ENCODE results near the gene KIF18B.

The KIF18B gene

DNA sequence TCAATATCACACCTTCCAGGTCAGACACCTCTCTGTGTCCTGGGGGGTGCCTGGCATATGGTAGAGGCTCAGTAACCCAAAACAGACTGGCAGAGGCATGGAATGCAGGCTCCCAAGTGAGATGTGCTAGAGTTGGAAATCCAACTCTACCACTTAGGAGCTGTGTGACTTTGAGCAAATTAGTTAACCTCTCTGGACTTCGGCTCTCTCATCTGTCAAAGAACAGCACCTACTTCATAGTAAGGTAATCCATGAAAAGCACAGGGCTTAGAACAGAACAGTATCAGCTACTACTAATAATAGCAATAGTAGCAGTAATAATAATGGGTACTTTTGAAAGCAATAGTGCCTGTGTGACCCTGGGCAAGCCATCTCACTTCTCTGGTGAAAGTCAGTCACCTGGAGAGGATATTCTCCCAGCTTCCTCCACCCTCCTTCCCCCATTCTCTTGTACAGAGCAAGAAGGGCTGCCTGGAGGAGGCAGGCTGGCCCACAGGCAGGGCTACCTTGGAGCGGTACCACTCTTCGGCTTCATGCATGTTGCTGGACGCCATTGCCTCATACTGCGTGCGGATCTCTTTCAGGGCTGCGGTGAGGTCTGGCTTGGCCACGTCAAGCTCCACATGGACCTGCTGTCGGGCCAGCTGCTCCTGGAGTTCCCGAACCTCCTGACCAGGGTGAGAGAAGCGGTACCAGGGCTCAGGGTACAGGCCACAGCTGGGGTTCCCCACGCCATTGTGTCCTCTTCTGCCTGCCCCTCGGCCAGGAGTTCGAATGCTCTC is 34.6 kb downstream of the KIF18B start:
- peak in 3 of 42 donors; percentile 4 to 33 (median 13) for DNase-seq
- intact Hi-C loops (cut with DNase I): loop anchor here (5.0 kb wide), 1 partner anchor 184 kb away; no protein-coding TSS in a partner anchor

DNA sequence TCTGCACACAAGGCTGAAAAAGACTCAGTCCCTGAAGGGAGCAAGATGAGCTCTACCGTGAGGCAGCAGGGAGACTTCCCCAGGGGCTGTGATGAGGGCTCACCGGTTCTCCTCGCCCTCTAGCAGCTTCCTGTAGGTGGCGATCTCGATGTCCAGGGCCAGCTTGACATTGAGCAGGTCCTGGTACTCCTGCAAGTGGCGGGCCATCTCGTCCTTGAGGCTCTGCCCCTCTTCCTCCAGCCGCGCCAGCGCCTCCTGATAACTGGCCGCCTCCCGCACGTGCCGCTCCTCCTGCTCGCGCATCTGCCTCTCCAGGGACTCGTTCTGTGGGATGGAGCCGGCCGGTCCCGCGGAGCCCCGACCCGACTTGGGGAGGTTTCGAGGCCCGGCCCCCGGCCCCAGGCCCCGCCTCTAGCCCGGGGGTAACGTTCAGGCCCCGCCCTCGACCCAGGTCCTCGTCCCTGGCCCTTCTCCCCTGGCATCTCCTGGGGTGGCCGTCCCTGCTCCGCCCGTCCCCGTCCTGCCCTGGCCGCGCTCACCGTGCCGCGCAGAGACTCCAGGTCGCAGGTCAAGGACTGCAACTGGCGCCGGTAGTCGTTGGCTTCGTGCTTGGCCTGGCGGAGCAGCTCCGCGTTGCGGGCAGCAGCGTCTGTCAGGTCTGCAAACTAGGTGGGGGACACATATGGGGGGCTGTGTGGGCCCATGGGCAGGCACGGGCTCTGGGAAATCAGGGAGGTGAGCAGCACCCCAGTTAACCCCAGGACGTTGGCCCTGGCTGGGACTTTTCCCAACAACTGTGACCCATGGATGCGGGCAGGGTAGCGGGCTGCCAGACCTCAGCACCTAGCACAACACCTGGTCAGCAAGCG is 36.2 kb downstream of the KIF18B start:
- peak in 31 of 42 donors; percentile 29 to 76 (median 47) for DNase-seq
- intact Hi-C loops (cut with DNase I): loop anchor here (5.0 kb wide), 1 partner anchor 186 kb away; no protein-coding TSS in a partner anchor

DNA sequence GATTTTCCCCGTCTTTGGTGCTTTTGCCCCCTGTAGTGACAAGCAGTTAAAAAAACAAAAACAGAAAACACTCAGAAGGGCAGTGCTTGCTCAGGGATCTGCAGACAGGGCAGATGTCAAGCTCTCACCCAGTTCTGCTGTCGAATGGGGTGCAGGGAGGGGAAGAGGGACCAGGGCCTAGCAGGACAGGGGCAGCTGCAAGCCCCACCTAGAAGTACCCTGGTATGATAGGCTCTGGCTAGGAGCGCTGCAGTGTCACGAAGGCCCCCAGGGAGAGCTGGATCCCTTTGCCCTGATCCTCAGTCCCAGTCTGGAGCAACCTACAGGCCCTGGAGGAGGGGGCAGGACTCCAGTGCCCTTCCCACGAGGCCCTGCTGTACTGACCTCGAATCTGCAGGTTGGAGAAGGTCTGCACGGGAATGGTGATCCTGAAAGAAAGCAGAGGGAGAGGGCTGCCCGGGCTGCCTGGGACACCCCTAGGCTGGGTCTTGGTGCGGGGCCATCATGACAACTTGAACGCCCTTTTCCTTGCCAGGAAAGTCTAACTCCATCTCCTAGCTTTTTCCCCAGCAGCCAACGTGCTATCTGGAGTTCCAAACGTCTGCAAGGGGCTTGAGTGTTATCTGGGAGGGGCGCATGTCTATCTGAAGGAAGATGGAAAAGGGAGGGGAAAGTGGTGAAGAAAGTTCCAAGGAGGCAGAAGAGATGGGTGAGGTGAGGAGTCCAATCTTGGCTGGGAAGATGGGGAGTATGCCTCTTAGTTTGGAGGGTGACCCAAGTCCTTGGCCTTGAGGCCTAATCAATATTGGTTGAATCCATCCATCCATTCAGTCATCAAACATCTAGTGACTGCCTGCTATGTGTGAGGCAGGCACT is 37.1 kb downstream of the KIF18B start:
- peak in 1 of 42 donors; percentile 22 for DNase-seq
- intact Hi-C loops (cut with DNase I): loop anchor here (5.0 kb wide), 1 partner anchor 187 kb away; no protein-coding TSS in a partner anchor

- peak in 2 of 42 donors; percentile 14 to 25 for DNase-seq
- intact Hi-C loops (cut with DNase I): loop anchor here (5.0 kb wide), 1 partner anchor 188 kb away; no protein-coding TSS in a partner anchor
Observed at GRCh38 chr17:44909681-44910144, 37.9 kb downstream of the KIF18B start.

- intact Hi-C loops (cut with DNase I): no loop called here
- DNase-seq: peak in 3 of 42 donors; percentile 2 to 30 (median 3)
Observed at GRCh38 chr17:44908761-44909326, 38.7 kb downstream of the KIF18B start.

DNA sequence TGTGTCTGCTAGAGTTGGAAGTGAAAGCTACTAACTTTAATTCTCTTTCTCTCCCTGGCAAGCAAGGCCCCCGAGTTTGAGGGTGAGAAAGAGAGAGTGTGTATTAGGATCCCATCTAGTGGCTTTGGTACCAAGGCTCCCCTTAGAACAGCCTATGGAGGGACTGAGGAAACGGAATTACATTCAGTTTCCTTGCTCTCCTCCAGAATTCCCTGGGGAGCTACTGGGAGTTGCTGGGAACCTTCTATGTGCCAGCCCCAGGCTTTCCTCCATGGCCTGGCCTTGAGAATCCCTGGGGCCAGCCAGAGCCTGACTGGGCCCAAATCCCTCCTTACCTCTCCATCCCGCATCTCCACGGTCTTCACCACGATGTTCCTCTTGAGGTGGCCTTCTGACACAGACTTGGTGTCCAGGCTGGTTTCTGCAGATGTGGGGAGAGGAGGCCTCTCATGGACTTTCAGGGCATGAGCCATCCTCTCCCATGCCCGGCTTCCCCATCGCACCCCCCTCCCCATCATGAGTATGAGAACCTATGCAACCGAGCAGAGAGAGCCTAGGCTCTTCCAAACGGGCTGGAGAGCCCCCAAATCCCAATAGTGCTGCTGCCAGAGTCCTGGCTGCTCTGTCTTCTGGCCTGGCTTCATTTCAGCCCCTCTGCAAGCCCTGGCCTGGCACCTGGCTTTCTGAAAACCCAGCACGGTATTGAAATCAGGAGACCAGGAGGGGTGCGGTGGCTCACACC is 39.7 kb downstream of the KIF18B start:
- DNase-seq: peak in 2 of 42 donors; percentile 26 to 37
- intact Hi-C loops (cut with DNase I): no loop called here

- peak in 9 of 42 donors; percentile 13 to 59 (median 27) for DNase-seq
- intact Hi-C loops (cut with DNase I): no loop called here
Observed at GRCh38 chr17:44906763-44907728, 40.5 kb downstream of the KIF18B start.

DNA sequence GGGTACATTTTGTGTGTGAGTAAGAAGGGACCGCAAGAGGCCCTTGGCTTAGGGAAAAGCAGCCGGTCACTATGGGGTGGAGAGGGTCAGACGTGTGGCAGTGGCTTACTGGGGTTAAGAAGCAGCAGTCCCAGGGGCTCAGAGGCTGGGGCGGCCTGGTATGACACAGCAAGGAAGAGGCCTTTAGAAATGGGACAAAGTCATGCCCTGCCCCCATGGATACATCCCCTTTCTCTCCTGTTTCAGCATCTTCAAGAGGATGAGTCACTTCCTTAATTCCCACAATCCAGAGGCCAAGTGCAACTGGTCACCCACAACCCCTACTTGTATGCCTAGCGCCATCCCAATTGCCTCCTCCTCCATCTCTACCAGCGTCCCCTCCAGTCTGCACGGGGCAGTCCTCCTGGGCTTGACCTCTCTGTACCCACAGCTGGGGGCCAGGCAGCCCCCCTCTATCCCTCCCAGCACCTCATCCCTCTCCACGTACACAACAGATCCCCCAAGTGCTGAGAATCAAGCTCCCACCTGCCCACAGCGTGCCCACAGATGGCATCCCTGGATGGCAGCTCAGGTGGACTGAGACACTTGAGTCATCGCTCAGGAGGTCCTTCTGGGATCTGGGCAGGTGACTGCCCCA is 41.4 kb downstream of the KIF18B start:
- intact Hi-C loops (cut with DNase I): no loop called here
- DNase-seq: peak in 6 of 42 donors; percentile 29 to 56 (median 36)

DNA sequence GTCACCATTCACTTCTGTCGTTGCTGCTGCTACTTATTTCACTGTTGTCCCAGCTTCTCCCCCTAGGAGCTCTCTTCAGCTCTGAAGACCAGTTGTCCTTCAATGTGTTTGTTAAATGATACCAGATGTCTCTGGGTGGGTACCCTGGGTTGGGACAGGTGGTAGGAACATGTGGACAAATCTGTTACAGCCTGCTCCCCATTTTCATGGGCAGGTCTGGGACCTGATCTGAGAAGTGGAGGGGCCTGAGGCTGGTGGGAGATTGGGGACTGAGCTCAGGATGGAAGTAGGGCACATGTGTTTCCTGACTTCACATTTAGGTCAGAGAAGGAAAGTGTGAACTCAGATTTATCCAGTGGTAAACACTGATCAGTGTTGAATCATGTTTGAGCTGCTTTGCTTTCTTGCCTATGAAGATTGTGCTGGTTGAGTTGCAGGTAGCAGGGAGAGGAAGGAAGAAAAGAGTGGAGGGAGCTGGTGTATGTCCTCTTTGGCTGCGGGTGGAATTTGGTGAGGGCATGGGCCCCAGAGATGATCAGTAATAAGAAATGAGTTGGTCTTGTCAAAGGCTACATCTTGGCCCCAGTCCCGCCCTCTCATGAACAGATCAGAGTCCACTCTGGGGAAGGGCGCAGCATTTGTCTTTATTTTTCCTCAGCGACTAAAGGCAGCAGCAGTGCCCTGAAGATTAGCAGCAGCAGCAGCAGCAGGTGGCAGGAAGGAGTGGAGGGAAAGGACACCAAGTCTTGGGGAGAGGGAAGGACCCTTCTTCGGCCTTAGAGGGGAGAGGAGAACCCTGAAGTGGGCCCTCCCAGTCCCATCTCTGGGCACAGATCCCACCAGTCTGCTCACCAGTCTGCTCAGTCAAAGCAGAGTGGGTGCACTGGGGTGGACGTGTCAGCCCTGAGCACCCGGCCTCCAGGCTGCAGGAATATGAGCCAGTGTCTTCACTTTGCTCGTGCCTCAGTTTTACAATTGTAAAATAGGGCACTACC is 42.3 kb downstream of the KIF18B start:
- DNase-seq: peak in 12 of 42 donors; percentile 30 to 63 (median 38)
- intact Hi-C loops (cut with DNase I): no loop called here

DNA sequence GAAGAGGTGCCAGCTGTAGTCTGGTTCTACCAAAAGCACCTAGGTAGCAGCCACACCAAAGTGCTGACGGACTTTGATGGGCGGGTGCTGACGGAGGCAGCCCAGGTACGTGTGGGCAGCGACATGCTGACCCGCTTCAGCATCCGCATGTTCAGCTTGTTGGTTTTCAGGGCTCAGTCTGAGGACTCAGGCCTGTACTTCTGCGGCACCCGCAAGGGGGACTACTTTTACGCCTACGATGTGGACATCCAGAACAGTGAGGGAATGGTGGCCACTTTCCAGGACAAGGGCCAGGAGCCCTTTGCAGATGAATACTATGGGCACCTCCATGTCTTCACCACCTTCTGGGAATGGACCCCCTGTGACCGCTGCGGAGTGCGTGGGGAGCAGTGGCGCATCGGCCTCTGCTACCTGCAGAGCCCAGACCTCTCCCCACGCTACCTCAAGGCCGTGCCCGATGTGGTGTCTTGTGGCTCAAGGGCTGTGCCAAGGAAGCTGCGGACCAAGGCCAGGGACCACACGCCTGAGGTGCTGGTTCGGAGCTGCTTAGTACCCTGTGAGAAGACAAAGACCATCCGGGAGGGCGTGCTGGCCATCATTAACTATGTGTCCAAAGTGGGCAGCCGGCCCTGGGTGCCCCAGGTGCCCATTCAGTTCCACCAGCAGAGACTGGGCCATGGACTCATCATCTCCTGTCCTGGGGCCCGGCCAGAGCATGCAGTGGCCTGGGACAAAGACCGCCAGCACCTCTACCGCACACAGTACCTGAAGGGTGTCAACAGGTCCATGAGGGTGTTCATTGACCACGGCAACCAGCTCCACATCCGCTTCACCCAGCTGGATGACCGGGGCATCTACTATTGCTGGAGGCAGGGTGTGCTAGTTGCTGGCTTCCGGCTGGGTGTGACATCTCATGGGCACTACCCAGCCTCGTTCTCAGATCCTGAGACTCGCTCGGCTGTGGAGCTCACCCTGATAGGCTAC is 43.3 kb downstream of the KIF18B start:
- peak in 13 of 42 donors; percentile 26 to 66 (median 59) for DNase-seq
- intact Hi-C loops (cut with DNase I): no loop called here

DNA sequence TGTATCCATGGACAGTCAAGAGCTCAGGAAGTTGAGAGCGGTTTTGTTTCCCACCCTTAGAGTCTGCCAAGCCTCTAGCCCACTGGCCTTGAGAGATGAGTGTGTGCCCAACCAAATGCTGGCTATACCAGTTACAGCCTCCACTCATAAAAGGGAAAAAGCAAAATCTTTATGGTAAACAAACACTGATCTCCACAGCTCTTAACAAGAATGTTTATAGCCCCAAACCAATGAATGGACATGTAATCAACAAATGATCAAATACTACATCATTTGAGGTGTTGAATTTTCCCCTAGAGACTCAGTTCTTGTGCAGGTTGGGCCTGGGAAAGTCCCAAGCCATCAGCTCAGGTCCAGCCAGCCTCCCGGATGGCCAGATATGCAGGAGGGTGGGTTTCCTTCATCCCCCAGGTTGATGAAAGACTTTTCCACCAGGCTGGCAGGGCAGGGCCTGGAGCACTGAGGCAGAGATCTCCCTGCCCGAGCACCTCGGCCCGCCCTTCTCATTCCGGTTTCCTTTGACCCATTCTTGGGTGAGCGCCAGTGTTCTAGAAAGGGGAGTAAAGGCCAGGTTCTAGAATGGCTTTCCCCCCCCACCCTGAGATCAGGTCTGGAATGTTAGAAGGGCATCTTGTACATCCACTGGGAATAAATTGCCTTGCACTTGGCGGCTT is 44.4 kb downstream of the KIF18B start:
- intact Hi-C loops (cut with DNase I): no loop called here
- DNase-seq: peak in 4 of 42 donors; percentile 29 to 48 (median 32)

- DNase-seq: peak in 3 of 42 donors; percentile 16 to 31 (median 19)
- intact Hi-C loops (cut with DNase I): no loop called here
Observed at GRCh38 chr17:44902135-44902760, 45.3 kb downstream of the KIF18B start.

All from head of caudate nucleus (tissue), 42 donors.